ENCODE results near the gene MEP1A.
"Not testable (repeated sequence)": the region's sequence is repeated elsewhere in the genome, so short reads cannot be mapped to it uniquely, and the experiment has no call there.

The MEP1A gene

DNA sequence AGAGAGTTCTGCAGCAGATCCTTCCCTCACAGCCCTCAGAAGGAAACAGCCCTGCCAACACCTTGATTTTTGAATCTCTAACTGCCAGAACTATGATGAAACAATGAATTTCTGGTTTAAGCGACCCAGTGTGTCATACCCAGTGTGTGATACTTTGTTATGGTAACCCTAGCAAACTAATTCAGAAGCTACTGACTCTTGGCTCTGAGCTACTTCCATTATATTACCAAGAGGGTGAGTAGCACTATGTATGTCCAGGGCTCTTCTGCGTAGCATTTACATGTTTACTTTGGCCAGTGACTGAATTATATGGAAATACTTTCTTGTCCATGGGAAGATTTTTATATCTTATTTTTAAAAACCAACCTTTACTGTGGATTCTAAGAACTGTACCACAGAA is 29.7 kb upstream of the MEP1A start:
- in situ Hi-C loops (cut with HindIII; ENCODE audit: low sequenced_read_pairs), result no loop called here
- no peak overlapping the region for H3K4me3 ChIP-seq (ENCODE audit: low read depth, low read length)
- DNase-seq (ENCODE audit: low read depth), result no peak
- TF ChIP-seq, protein P1, sequence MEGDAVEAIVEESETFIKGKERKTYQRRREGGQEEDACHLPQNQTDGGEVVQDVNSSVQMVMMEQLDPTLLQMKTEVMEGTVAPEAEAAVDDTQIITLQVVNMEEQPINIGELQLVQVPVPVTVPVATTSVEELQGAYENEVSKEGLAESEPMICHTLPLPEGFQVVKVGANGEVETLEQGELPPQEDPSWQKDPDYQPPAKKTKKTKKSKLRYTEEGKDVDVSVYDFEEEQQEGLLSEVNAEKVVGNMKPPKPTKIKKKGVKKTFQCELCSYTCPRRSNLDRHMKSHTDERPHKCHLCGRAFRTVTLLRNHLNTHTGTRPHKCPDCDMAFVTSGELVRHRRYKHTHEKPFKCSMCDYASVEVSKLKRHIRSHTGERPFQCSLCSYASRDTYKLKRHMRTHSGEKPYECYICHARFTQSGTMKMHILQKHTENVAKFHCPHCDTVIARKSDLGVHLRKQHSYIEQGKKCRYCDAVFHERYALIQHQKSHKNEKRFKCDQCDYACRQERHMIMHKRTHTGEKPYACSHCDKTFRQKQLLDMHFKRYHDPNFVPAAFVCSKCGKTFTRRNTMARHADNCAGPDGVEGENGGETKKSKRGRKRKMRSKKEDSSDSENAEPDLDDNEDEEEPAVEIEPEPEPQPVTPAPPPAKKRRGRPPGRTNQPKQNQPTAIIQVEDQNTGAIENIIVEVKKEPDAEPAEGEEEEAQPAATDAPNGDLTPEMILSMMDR (IDR thresholded peaks at IDR 0.05; ENCODE audit: low read depth, low read length, missing control alignments), result no peak

DNA sequence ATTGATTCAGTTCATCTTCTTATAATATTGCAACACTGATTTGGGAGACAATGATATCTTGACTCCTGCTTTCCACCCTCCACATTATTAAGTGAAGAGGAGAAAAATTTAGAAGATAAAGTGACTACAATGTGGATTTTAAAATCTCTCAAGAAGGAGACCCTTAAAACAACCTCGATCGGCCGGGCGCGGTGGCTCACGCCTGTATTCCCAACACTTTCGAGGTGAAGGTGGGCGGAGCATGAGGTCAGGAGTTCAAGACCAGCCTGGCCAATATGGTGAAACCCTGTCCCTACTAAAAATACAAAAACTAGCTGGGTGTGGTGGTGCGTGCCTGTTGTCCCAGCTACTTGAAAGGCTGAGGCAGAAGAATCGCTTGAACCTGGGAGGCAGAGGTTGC is 28.9 kb upstream of the MEP1A start:
- not testable (repeated sequence) for H3K4me3 ChIP-seq (ENCODE audit: low read depth, low read length); DNase-seq (ENCODE audit: low read depth)

GRCh38 chr6:46764961-46765360 is 28.2 kb upstream of the MEP1A start:
- no peak for DNase-seq (ENCODE audit: low read depth)
- TF ChIP-seq, protein P1 (IDR thresholded peaks at IDR 0.05; ENCODE audit: low read depth, low read length, missing control alignments), result no peak
- no peak overlapping the region for H3K4me3 ChIP-seq (ENCODE audit: low read depth, low read length)
- in situ Hi-C loops (cut with HindIII; ENCODE audit: low sequenced_read_pairs), result loop anchor here (5.0 kb wide), 1 partner anchor 63 kb away; no protein-coding TSS in a partner anchor

More for the DNA sequence above, 28.9 kb upstream of the MEP1A start:
- in situ Hi-C loops (cut with HindIII; ENCODE audit: low sequenced_read_pairs), result not testable (repeated sequence)

GRCh38 chr6:46772016-46772415 is 21.2 kb upstream of the MEP1A start:
- TF ChIP-seq, protein P1 (IDR thresholded peaks at IDR 0.05; ENCODE audit: low read depth, low read length, missing control alignments), result no peak
- H3K4me3 ChIP-seq (ENCODE audit: low read depth, low read length), result no peak overlapping the region
- DNase-seq (ENCODE audit: low read depth), result no peak
- in situ Hi-C loops (cut with HindIII; ENCODE audit: low sequenced_read_pairs), result no loop called here

DNA sequence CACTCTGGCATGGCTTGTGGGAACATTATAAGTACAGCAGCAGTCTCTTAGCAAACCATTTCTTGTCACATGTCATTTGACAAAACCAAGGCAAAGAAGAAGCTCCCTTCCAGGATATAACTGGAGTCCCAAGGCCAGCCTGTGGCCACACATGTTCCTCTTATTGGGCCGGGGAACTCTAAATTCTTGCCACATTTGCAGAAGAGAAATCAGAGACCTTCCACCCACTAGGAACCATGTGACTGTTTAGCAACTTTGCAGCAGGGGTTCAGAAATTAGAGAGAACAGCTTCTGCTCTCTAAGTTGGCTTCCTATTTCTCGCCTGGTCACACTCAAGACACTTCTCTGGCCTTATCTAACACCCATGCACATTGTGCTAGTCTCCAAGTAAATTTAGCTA is 20.4 kb upstream of the MEP1A start:
- in situ Hi-C loops (cut with HindIII; ENCODE audit: low sequenced_read_pairs), result no loop called here
- TF ChIP-seq, protein P1 (IDR thresholded peaks at IDR 0.05; ENCODE audit: low read depth, low read length, missing control alignments), result no peak
- H3K4me3 ChIP-seq (ENCODE audit: low read depth, low read length), result no peak overlapping the region
- DNase-seq (ENCODE audit: low read depth), result no peak

DNA sequence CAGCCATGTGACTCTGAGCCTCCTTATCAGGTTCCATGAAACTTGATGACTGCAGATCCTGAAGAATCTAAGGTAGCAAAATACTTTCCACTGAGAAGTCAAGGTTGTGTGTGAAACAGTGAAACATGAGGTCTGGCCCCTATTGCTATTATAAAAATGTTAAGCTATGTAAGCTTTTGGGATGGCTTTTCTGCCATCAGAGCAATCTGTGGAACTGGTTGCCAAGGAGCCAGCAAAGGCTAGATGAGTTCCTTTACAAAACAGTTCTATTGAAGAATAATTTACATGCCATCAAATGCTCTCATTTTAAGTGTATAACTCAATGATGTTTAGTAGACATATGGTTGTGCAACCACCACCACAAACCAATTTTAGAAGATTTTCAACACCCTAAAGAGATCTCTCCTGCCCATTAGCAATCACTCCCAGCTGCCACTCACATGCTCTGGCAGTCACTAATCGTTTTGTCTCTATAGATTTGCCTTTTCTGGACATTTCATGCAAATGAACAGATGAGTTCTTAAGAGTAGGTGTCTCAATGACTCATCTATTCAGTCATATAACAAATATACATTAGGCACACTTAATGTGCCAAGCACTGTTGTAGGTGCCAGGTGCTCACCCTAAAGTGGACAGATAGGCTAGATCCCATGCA is 19.9 kb upstream of the MEP1A start:
- H3K4me3 ChIP-seq (ENCODE audit: low read depth, low read length), result no peak overlapping the region
- in situ Hi-C loops (cut with HindIII; ENCODE audit: low sequenced_read_pairs), result no loop called here
- no peak for DNase-seq (ENCODE audit: low read depth)
- TF ChIP-seq, protein P1 (IDR thresholded peaks at IDR 0.05; ENCODE audit: low read depth, low read length, missing control alignments), result no peak

DNA sequence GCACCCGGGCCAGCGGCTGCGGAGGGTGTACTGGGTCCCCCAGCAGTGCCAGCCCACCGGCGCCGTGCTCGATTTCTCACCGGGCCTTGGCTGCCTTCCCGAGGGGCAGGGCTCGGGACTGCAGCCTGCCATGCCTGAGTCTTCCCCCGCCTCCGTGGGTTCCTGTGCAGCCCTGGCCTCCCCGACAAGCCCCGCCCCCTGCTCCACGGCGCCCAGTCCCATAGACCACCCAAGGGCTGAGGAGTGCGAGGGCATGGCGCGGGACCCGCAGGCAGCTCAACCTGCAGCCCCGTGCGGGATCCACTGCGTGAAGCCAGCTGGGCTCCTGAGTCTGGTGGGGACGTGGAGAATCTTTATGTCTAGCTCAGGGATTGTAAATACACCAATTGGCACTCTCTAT is 18.5 kb upstream of the MEP1A start:
- H3K4me3 ChIP-seq (ENCODE audit: low read depth, low read length); DNase-seq (ENCODE audit: low read depth); in situ Hi-C loops (cut with HindIII; ENCODE audit: low sequenced_read_pairs): not testable (repeated sequence)

Data from astrocyte of the cerebellum (primary cell).